Right lobe of liver (tissue), 4 donors: ENCODE data around the gene ZNF579.
"Not testable (repeated sequence)": the region's sequence is repeated elsewhere in the genome, so short reads cannot be mapped to it uniquely, and the experiment has no call there.

Experiments used
- CTCF ChIP-seq, 4 donors: fragments of 200-600 bp in 3 of 4; fragments of 450-650 bp in 1 of 4; IDR thresholded peaks; one replicate each; pipeline versions ENCODE4 v1.5.1 to v1.8.0; 2016 to 2022; ENCODE audit warnings: antibody characterized with exemption in 4 of 4, mild to moderate bottlenecking in 2 of 4
- POLR2A ChIP-seq: fragments of 450-650 bp; IDR thresholded peaks from one replicate; pipeline ENCODE4 v1.6.1; 2017; ENCODE audit warnings: antibody characterized with exemption, mild to moderate bottlenecking
- donor health status: DM: no; HTN: no; CAD: no.
- donor health status: DM: no; HTN: no; CAD: no.
- donor health status: DM: no; HTN: yes; CAD: no.

GRCh38 chr19:55573929-55574328, 6.7 kb downstream of the ZNF579 start:
- not testable (repeated sequence) for TF ChIP-seq CTCF (IDR thresholded peaks at IDR 0.05); POLR2A
